Cerebellar cortex (tissue), 1 donor: ENCODE results near the gene DNM3.
"Not testable (repeated sequence)": the region's sequence is repeated elsewhere in the genome, so short reads cannot be mapped to it uniquely, and the experiment has no call there.

ENCODE experiments used
- DNase-seq: peaks from one replicate; pipeline ENCODE4 v3.0.0-alpha.2; 2015; ENCODE audit warnings: low spot score

The DNM3 gene

DNA sequence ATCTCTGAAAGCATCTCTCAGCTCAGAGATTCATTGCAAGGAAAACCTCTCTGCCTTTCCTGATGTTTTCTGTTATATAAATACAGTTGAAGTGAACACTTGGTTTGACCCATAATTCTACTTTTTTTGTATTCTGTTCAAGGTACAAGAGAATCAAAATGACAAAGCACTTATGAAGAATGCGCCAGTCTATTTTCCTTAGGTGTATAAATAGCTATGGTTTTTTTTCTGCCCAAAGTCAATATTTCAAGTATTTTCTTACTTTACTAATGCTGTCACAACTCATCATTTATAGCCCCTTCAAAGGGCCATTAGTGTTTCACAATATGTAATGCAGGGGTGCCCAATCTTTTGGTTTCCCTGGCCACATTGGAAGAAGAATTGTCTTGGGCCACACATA lies 436.7 kb downstream of the DNM3 start:
- DNase-seq: no peak

DNA sequence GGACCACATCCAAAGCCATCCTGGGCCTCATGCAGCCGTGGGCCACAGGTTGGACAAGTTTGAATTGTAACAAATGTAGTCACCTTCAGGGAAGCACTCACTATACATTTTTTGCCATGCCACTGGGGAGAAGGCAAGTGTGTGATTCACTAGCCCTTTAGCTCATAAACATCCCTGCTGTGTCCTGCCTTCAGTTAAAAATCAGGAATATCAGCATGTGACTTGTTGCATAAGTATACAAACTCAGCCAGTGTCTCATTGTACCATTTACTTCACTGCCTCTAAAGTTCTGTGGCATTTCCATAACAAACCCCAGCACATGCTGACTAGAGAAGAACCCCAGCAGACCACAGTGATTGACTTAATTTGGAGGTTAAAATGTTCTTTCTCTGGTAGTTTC lies 437.2 kb downstream of the DNM3 start:
- no peak for DNase-seq

DNA sequence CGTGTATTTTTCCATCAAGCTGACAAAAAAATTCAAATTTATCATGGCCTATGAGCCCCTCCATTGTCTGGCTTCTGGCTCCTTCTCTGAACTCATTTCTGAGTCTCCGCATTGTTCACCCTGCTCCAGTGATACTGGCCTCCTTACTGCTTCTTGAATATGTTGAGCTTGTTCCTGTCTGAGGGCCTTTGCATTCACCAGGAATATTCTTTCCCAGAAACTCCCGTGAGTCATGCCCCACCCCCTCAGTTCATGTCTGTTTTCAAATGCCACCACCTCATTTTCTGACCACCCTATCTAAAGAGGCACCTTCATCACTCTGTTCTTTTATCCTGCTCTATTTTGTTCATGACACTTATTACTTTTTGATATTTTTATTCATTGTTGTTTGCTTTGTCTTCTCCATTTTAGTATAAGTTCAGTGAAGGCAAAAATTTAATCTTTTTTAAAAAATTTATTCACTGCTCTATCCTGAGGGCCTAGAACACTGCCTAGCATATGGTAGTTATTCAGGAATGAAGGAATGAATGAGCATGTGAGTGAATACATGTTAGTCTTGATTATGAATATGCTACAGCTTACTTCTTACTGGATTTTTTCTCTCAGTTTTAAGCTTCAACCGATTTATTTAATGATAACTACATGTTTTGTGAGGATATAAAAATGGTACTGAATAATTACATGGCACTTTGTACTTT lies 438.8 kb downstream of the DNM3 start:
- no peak for DNase-seq

DNA sequence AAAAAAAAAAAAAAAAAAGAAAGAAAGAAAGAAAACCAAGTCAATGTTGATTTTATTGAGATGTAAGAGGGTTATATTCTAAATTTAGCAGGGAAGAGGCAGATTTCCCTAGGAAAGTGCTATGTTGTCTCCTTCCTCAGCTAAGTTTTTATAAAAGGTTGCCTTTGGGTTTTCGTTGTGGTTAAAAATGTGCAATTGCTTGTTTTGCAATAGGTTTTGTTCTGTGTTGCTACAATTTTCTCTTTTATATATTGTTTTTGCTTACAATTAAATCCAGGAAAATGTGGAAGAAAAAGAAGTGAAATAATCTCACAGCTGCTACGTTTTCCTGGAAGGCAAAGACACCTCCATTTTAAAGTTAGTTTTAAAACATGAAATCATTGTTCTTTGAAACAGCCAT lies 442.5 kb downstream of the DNM3 start:
- DNase-seq: no peak

DNA sequence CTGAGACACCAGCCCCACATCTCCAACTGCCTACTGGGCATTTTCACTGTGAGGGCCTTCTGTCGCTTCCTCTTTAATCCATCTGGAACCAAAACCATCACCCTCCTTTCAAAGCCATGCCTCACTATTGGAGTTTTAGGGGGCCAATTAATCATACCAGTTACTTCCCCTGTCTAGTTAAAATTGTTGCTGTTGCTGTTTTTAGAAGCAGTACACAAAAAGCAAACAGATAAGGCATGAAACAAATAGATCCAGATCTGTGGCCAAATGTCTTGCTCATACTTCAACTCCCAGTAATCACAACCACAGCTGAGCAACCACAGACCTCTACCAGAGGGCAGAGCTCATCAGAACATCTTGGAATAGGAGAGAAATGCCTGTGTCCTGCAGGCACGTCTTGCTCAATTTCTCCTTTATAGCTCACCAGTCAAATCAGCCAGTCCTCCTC lies 445.4 kb downstream of the DNM3 start:
- DNase-seq: peak; percentile 34

DNA sequence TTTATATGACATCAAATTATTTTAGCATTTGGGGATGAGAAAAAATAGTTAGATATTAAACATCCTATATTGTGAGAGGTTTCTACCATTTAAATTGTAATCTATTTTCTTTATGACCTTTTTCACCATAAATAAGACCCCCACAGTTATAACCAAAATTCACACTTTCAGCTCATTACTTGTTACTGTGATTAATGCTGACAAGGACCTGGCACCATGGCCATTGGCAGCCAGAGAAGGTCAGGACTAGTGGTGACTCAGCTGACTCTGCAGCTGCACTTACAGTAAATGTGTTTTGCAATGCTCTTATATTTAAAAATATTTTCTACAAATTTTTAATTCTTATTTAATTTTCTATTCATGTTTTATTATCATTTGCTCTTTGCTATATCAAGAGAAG lies 445.9 kb downstream of the DNM3 start:
- DNase-seq: peak; percentile 48

DNA sequence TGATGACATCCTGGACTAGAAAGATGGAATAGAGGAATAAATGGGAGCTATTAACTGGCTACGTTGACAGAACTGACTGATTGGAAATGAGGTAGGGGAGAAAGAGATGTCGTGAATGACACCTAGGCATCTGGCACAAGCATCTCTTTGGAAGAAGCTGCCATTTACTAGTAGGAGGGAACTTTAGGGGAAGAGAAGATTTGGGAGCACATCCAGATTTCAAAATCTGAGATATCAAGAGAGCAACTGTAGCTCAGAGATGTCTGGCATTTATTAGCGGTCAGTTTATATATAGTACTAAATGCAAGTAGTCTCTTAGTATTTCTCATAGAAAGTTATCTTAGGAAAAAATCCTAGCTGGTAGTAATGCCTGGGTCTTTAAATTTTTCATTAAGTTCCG lies 447.3 kb downstream of the DNM3 start:
- DNase-seq: no peak

DNA sequence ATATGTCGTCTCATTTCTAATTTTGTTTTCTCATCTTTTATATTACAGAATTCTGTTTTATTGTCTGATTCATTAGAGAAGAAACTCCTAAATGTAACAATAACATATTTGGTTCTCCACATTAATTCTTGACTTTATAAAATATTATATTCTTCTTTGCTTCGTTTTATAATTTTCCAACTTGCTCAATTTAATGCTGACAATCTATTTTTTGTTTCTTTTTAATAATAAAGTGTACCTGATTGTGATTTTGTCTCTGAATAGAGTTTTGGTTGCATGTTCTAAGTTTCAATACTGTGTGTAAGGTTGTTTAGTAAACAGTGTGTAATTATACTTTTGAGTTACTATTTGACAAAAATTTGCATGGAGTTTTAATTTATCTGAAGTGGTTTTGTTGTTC lies 448.1 kb downstream of the DNM3 start:
- no peak for DNase-seq

DNA sequence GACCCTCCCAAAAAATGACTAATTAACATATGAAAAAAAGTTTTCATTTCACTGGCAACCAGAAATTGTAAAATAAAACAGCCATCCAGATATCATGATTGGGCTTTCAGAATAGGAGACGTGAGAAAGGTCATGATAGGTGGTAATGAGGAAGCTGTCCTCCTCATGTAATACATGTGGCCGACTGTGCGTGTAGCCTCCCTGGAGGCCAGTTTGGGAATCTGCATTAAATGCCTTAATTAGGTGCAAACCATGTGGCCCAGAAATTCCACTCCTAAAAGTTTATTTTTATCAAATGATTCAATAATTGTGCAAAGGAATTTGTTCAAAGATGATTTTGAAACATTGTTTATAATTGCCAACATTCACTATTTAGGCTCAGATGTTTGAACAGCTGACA lies 451.5 kb downstream of the DNM3 start:
- DNase-seq: no peak

DNA sequence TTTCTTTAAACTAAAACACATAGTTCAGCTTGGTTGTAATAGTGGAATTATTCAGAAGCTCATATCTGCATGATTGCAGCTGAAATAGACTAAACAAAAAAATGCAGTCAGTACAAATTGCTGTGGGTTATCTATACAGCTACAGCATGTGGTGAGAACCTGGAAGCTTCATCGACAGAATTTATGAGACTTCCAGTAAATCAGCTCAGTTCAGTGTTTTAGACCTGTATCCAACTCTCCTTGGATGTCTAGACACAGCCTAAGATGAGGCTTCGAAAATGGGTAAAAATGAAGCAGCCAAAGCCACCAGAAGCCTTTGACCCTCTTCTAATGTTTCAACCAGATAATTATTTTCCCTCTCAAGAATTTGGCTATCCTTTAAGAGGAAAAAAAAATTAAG lies 452.1 kb downstream of the DNM3 start:
- no peak for DNase-seq

DNA sequence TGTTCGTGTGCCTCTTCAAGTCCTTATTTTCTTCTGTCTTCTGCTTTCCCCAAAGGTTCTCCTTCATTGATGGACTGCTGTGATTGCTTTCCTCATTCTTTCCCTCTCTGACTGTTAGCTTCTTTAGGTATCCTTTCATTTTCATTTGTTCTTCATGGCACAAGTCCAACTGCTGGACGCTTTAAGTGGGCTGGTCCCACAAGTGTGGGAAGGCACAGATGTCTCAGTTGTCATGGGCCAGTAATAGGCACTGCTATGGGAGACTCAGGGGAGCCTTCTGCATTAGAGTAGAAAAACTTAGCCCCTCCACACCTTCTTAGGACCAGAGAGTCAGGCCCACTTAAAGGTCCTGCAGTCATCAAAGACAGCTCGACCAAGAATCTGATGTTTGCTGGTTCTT lies 456.8 kb downstream of the DNM3 start:
- no peak for DNase-seq

DNA sequence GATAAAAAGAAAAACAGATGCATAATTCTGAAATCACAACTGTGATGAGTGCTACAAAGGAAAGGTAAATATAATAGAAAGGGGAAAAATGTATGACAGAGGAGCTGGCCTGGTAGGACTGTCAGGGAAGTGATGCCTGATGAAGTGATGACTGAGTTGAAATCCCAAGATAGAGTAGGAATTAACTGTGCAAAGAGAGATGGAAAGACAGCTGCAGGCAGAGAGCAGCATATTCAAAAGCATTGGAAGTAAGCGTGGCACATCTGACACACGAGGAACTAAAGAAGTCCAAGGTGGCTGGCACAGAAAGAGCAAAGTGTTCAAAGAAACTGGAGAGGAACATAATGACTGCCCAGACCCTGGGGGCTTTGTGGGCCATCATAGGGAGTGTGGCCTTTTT lies 457.6 kb downstream of the DNM3 start:
- DNase-seq: no peak

DNA sequence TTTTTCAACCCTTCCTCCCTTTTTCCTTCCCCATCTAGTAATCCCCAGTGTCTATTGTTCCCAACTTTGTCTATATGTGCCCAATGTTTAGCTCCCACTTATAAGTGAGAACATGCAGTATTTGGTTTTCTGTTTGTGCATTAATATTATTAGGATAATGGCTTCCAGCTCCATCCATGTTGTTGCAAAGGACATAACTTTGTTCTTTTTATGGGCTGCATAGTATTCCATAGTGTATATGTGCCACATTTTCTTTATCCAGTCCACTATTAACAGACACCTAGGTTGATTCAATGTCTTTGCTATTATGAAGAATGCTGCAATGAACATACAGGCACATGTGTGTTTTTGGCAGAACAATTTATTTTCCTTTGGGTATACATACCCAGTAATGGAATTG lies 458.2 kb downstream of the DNM3 start:
- DNase-seq: no peak

DNA sequence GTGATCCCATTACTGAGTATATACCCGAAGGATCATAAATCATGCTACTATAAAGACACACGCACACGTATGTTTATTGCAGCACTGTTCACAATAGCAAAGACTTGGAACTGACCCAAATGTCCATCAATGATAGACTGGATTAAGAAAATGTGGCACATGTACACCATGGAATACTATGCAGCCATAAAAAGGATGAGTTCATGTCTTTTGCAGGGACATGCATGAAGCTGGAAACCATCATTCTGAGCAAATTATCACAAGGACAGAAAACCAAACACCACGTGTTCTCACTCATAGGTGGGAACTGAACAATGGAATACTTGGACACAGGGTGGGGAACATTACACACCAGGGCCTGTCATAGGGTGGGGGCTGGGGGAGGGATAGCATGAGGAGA lies 466.2 kb downstream of the DNM3 start:
- DNase-seq: not testable (repeated sequence)

DNA sequence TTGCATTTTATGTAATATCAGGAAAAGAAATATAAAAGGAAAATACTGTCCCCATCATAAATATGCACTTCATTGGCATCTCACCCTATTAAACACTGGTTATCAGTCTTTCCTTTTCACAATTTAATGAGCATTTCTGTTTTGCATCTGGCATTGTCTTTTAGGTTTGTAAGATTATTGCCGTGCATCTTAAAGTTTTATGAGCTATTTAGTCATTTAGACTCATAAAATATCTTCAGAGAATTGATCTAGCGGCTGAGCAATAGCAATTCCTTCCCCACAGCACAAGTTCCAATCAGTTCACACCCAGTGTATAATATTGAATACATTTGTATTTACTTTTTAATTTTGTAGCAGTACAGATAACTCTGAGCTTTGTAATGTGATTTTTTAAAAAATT lies 466.8 kb downstream of the DNM3 start:
- DNase-seq: no peak

DNA sequence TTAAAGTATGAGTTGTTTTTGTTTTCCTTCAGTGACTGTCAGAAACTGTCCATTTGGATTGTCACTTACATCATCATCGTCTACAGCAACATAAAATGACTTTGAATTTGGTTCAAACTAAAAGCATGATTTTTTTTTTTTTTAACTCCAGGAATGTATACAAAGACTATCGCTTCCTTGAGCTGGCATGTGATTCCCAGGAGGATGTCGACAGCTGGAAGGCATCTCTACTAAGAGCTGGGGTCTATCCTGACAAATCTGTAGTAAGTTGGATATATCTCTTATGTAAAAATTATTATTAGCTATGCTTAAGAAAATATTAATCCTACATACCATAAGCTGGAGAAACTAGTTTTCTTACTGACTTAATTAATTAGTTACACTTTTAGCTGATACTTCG lies 467.3 kb downstream of the DNM3 start:
- no peak for DNase-seq

DNA sequence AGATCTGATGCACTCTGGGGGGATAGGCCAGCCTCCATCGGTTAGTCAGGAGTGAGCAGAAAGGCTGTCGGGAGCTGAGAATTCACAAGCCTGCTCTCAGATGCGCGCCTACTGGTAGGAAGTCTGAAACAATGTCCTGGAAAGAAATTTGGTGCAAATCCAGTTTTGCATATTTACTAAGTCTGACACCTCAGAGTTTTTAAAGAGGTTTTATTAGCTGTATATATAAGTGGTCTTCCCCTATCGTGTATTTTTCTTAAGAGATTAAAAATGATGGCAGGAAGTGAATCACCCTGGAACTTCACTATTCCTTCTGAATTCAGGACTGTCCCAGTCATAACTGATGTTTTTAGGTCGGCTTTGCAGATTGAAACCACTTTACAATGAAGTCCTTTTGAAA lies 479.4 kb downstream of the DNM3 start:
- DNase-seq: no peak

DNA sequence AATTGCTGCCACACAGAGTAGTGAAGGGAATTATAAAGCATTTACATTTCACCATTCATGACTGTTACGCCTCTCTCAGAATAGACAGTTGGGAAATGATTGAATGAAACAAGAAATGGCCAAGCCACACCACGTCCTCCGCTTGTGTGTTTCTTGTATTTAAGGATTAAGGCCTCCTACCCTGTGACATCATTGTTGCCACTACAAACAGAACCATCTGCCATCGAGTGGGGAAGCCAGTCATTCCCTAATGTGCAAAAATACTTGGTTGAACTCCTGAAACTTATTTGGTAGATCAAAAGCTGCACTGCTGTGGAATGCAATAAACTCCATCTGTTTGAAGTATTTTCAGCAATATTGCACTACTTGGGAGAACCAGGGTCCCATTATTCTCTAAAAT lies 480.2 kb downstream of the DNM3 start:
- DNase-seq: peak; percentile 70

DNA sequence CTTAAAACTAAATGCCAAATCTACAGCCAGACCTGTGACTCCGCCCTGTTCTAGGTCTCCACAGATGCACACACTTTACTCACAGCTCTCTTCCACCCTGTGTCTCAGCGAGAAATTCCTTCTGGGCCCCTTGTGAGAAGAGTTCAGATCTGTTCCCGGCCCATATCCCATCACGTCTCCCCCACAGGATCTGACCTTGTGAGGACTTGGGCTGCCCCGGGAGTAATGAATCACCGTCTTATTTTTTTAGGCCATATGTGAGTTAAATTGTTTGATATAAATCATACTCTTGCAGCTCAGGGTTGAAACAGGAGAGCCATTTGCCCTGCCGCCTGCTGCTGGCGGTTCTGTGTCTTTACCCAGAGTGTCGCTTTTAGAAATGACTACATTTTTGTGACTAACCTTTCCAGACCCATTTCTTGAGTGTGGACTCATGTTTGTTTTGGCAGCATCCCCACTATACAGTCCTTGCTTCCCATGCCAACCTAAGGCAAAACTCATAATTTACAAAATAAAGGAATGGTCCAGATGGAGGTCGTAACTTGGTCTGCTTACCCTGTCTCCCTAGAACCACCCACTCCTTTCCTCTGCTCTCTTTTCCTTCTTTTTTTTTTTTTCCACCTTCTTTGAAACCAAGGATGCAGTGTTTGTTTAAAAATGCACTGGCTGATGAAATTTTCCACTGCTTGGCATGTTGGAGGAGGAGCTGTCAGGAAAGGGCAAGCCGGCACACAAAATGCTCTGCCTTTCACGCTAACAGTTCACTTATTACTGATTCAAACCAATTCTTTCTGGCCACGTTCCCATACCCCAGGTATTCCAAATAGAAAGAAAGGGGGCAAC lies 481.1 kb downstream of the DNM3 start:
- peak; percentile 85 for DNase-seq

DNA sequence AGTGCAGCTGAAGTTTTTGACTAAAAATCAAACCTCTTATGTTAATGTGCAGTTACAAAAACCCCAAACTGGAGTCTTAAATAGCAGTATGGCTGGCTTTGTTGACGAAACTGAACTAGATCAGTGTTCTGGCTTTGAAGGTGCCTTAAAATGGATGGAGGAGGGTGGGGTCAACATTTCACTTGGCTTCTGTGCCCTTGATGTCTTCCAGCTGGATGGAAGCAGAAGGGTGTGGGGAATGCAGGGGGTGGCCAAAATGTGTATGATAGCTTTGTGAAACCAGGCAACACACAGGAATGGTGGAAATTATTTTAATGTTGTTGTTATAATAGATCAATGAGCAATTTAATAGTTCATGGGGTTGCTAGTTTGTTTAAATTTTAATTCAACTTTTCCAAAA lies 482.4 kb downstream of the DNM3 start:
- DNase-seq: no peak

DNA sequence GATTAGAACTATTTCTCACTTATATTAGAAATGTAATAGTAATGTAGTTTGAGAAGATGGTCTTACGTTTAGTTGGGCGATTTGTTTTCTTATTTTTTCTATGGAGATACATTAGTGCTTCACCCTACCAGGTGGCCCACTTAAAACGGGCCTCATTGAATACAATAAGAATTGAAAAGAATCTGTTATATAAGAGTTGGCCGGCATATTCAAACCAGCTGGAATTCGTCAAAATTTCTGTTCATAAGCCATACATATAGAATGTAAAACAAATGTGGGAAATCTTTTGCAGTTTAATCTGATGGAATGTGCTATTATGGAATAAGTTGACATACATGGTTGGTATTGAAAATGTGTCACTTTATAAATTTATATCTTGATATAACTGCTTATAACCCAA lies 482.8 kb downstream of the DNM3 start:
- no peak for DNase-seq

DNA sequence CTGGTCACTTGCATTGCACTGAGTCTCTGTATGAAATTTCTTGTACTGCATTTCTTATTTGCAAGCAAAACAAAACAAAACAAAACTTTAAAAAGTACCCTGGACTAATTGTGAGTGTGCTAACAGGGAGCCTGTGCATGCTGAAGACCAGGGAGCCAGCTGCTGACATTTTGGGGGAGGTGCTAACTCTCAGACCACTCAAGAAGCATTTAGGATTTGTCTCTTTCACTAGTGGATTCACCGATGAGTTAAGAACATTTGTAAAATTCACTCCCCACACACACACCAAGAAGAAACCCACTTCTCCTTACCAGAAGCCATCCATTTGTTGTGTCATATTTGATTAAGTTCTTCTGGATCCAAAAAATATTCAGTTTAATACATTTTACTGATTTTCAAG lies 483.5 kb downstream of the DNM3 start:
- no peak for DNase-seq

DNA sequence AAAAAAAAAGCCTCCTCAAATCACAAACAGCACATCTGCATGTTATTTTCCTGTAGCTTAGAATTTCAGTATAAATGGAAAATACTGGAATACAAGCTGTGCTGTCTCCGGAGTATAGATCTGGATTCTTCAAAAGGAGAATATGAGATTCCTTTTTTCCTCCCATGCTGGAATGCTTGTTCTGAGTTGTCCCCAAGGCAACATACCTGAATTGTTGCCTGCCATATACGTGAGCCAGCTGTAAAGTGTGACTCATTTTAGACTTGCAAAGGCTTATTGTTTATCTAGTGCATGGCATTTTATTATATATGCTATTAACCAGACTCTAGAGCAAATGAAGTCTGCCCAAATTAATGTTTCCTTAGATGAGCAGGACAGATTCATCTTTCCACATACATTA lies 484.2 kb downstream of the DNM3 start:
- no peak for DNase-seq

DNA sequence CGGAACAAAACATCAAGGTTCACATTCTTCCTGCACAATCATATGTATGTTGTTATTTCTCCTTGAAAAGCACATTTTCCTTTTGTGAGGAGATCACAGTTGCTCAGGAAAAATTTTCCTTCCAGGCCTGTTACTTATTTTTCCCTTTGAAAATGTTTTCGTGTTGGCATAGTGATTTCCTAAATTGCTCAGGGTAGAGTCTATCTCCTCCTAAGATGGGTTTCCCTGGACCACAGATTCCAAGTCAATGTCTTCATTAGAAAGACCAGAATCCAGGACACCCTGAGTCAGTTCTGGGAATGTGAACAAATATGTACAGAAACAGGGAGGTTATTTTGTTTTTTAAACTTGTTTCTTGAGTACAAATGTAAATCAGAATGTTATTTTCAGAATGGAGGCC lies 484.8 kb downstream of the DNM3 start:
- DNase-seq: no peak
